DLD1 (cell line): Measurements from ENCODE around the gene COA3.
"Not testable (repeated sequence)": the region's sequence is repeated elsewhere in the genome, so short reads cannot be mapped to it uniquely, and the experiment has no call there.

Experiments
- in situ Hi-C: cut with HindIII; loops from 2 replicates; pipeline ENCODE4 v1.10.0; 2017; ENCODE audit warnings: low sequenced_read_pairs

COA3 gene

GRCh38 chr17:42782166-42783061, 16.1 kb downstream of the COA3 start:
- in situ Hi-C loops = no loop called here

GRCh38 chr17:42781639-42782165, 16.8 kb downstream of the COA3 start:
- in situ Hi-C loops = no loop called here

GRCh38 chr17:42780851-42781638, 17.5 kb downstream of the COA3 start:
- in situ Hi-C loops = no loop called here

GRCh38 chr17:42779936-42780850, 18.3 kb downstream of the COA3 start, which contains the start of gene WNK4:
Gene WNK4 (plus strand): TSS chr17:42780610. CDS start chr17:42780699, 89 bp downstream.
- in situ Hi-C loops = loop anchor here (10.0 kb wide), 1 partner anchor 175 kb away; the partner anchor contains the start of genes RETREG3 and TUBG1

GRCh38 chr17:42779304-42779935, 19.1 kb downstream of the COA3 start:
- in situ Hi-C loops = loop anchor here (10.0 kb wide), 1 partner anchor 175 kb away; the partner anchor contains the start of genes RETREG3 and TUBG1

GRCh38 chr17:42778570-42778969, 19.9 kb downstream of the COA3 start:
- in situ Hi-C loops = loop anchor here (10.0 kb wide), 1 partner anchor 174 kb away; the partner anchor contains the start of genes RETREG3 and TUBG1

GRCh38 chr17:42775534-42776098, 22.9 kb downstream of the COA3 start:
- in situ Hi-C loops = loop anchor here (10.0 kb wide), 1 partner anchor 171 kb away; the partner anchor contains the start of genes RETREG3 and TUBG1

GRCh38 chr17:42774066-42774745, 24.3 kb downstream of the COA3 start:
- in situ Hi-C loops = loop anchor here (10.0 kb wide), 1 partner anchor 169 kb away; the partner anchor contains the start of genes RETREG3 and TUBG1

- in situ Hi-C loops = loop anchor here (10.0 kb wide), 1 partner anchor 169 kb away; the partner anchor contains the start of genes RETREG3 and TUBG1
Measured at GRCh38 chr17:42773290-42774035, 25.0 kb downstream of the COA3 start, which contains the start of gene VPS25. Gene VPS25 (plus strand): TSS chr17:42773449. CDS start chr17:42773476, 27 bp downstream.

- in situ Hi-C loops = loop anchor here (10.0 kb wide), 1 partner anchor 168 kb away; the partner anchor contains the start of genes RETREG3 and TUBG1
Measured at GRCh38 chr17:42772945-42773289, 25.6 kb downstream of the COA3 start.

- in situ Hi-C loops = loop anchor here (10.0 kb wide), 1 partner anchor 165 kb away; the partner anchor contains the start of genes RETREG3 and TUBG1
Measured at GRCh38 chr17:42769964-42770363, 28.5 kb downstream of the COA3 start.

GRCh38 chr17:42768006-42768405, 30.5 kb downstream of the COA3 start:
- in situ Hi-C loops = not testable (repeated sequence)

- in situ Hi-C loops = no loop called here
Measured at GRCh38 chr17:42767512-42767911, 31.0 kb downstream of the COA3 start.

- in situ Hi-C loops = no loop called here
Measured at GRCh38 chr17:42766124-42766523, 32.4 kb downstream of the COA3 start.

- in situ Hi-C loops = no loop called here
Measured at GRCh38 chr17:42761638-42762037, 36.9 kb downstream of the COA3 start.

- in situ Hi-C loops = no loop called here
Measured at GRCh38 chr17:42760652-42761581, 37.6 kb downstream of the COA3 start, which contains the start of gene RAMP2. Gene RAMP2 (plus strand): TSS chr17:42761227. CDS start chr17:42761262, 35 bp downstream.
